ENCODE results near the gene AOPEP.

- TF ChIP-seq CTCF (IDR thresholded peaks at IDR 0.05): no peak
- TF ChIP-seq EP300 (IDR thresholded peaks at IDR 0.05): no peak
- TF ChIP-seq POLR2A (IDR thresholded peaks at IDR 0.05): no peak
- TF ChIP-seq POLR2AphosphoS5 (IDR thresholded peaks at IDR 0.05): no peak
These were observed 127.4 kb downstream of the AOPEP start for GRCh38 chr9:94853887-94854286.

Data from sigmoid colon (tissue), 4 donors.